GM12865 (cell line): ENCODE results near the gene GSS.

ENCODE experiments used
- DNase-seq: peaks from one replicate; pipeline ENCODE4 v3.0.0; 2010; ENCODE audit warnings: low read depth
- H3K4me3 ChIP-seq: 2 replicates; pipeline ENCODE4 v1.5.1; 2011; ENCODE audit warnings: mild to moderate bottlenecking, low read depth, low read length, control low read depth
- CTCF ChIP-seq: IDR thresholded peaks from 2 replicates; pipeline ENCODE4 v1.5.1; 2011; ENCODE audit warnings: low read length, control low read depth, low read depth, inconsistent platforms; ENCODE audit not compliant: insufficient read depth; ENCODE audit errors: missing control alignments

Gene GSS

DNA sequence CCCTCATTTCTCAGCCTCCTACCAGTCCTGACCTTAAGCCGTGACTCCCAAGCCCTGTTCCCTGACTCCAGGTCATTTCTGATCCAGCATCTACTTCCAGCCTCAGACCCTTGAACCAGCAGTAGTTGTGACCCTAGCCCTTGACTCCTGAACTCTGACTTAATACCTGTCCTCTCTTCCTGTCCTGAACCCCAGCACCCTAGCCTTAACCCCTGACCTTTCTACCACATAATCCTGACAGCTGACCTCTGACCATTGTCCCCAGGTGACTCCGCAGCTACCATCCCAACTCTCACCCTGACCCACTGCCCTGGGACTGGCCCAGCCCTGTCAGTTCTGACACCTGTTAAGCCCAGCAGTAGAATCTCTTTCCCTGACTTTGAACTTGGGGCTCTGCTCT, 42.2 kb upstream of the GSS start:
- H3K4me3 ChIP-seq: no peak overlapping the region
- no peak for TF ChIP-seq CTCF
- DNase-seq: no peak

DNA sequence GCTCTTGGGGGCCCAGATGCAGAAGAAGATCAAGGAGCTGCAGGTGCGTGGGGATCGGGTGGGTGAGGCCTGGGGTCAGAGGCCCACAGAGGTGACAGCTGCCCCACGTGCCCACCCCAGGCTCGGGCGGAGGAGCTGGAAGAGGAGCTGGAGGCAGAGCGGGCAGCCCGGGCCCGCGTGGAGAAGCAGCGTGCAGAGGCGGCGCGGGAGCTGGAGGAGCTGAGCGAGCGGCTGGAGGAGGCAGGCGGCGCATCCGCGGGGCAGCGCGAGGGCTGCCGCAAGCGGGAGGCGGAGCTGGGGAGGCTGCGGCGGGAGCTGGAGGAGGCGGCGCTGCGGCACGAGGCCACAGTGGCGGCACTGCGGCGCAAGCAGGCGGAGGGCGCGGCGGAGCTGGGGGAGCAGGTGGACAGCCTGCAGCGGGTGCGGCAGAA, 41.5 kb upstream of the GSS start:
- no peak for DNase-seq
- no peak for TF ChIP-seq CTCF
- no peak overlapping the region for H3K4me3 ChIP-seq

DNA sequence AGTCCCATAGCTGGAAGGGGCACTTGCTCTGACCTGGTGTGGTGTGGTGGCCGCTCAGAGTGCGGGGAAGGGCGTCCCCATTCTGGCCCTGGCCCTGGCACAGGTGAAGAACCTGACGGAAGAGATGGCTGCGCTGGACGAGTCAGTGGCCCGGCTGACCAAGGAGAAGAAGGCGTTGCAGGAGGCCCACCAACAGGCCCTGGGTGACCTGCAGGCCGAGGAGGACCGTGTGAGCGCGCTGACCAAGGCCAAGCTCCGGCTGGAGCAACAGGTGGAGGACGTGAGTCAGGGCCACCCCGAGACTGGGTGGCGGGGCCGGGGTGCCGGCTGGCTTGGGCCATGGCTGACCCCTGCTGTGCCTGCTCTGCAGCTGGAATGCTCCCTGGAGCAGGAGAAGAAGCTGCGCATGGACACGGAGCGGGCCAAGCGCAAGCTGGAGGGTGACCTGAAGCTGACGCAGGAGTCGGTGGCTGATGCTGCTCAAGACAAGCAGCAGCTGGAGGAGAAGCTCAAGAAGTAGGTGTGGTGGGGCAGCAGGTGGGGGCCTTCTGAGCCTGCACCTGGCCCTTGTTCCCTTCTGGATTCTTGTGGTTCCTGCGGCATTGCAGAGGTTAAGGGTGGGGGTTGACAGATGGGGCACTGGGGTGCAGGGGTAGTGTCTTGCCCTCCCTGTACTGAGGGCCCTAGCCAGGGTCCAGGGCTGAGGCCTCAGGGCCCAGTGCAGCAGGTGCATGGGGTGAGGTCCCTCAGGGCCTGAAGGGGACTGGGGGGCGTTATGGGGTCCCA, 40.8 kb upstream of the GSS start:
- DNase-seq: no peak
- TF ChIP-seq CTCF: no peak
- H3K4me3 ChIP-seq: no peak overlapping the region

GRCh38 chr20:34995696-34996095, 40.1 kb upstream of the GSS start:
- no peak for DNase-seq
- no peak overlapping the region for H3K4me3 ChIP-seq
- TF ChIP-seq CTCF: no peak

- DNase-seq: no peak
- no peak for TF ChIP-seq CTCF
- H3K4me3 ChIP-seq: no peak overlapping the region
Measured at GRCh38 chr20:34995192-34995591, 39.6 kb upstream of the GSS start.

GRCh38 chr20:34994509-34995131, 39.0 kb upstream of the GSS start:
- no peak for TF ChIP-seq CTCF
- DNase-seq: no peak
- no peak overlapping the region for H3K4me3 ChIP-seq

- DNase-seq: no peak
- TF ChIP-seq CTCF: no peak
Measured at GRCh38 chr20:34993941-34994508, 38.4 kb upstream of the GSS start.

More at GRCh38 chr20:34993941-34994508, 38.4 kb upstream of the GSS start:
- H3K4me3 ChIP-seq: no peak overlapping the region
